Measurements from ENCODE around the gene IPMK.

DNA sequence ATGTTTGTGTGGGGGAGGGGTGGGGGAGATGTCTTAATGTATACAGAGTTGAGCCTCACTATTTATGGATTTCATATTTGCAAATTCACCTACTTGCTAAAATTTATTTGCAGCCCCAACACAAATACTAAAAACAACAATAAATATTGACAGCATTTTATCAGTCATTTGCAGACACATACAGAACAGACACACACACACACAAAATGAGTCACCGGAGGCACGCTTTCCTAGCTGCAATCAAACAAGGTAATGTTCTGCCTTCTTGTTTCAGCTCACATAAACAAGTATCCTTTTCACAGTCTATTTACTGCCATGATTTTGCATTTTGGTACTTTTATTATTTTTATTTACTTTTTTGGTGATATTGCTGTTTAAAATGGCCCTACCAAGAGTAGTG is 88.5 kb downstream of the IPMK start:
- TF ChIP-seq, protein P1, sequence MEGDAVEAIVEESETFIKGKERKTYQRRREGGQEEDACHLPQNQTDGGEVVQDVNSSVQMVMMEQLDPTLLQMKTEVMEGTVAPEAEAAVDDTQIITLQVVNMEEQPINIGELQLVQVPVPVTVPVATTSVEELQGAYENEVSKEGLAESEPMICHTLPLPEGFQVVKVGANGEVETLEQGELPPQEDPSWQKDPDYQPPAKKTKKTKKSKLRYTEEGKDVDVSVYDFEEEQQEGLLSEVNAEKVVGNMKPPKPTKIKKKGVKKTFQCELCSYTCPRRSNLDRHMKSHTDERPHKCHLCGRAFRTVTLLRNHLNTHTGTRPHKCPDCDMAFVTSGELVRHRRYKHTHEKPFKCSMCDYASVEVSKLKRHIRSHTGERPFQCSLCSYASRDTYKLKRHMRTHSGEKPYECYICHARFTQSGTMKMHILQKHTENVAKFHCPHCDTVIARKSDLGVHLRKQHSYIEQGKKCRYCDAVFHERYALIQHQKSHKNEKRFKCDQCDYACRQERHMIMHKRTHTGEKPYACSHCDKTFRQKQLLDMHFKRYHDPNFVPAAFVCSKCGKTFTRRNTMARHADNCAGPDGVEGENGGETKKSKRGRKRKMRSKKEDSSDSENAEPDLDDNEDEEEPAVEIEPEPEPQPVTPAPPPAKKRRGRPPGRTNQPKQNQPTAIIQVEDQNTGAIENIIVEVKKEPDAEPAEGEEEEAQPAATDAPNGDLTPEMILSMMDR (IDR thresholded peaks at IDR 0.05), result no peak
- TF ChIP-seq ZFX (IDR thresholded peaks at IDR 0.05; ENCODE audit: borderline replicate concordance), result no peak
